ENCODE data around the gene ZBTB16.

The ZBTB16 gene

GRCh38 chr11:114228435-114229411, 169.2 kb downstream of the ZBTB16 start:
- TF ChIP-seq CTCF (IDR thresholded peaks at IDR 0.05; ENCODE audit: extremely low read depth, missing control alignments) = no peak
- DNase-seq (ENCODE audit: low spot score) = no peak

GRCh38 chr11:114230031-114230704, 170.7 kb downstream of the ZBTB16 start:
- TF ChIP-seq CTCF (IDR thresholded peaks at IDR 0.05; ENCODE audit: extremely low read depth, missing control alignments) = no peak
- DNase-seq (ENCODE audit: low spot score) = no peak

- no peak for DNase-seq (ENCODE audit: low spot score)
- no peak for TF ChIP-seq CTCF (IDR thresholded peaks at IDR 0.05; ENCODE audit: extremely low read depth, missing control alignments)
These were observed 173.0 kb downstream of the ZBTB16 start for GRCh38 chr11:114232400-114233059.

- TF ChIP-seq CTCF (IDR thresholded peaks at IDR 0.05; ENCODE audit: extremely low read depth, missing control alignments) = no peak
- no peak for DNase-seq (ENCODE audit: low spot score)
These were observed 174.2 kb downstream of the ZBTB16 start for GRCh38 chr11:114233755-114234154.

GRCh38 chr11:114236829-114237228, 177.3 kb downstream of the ZBTB16 start:
- no peak for TF ChIP-seq CTCF (IDR thresholded peaks at IDR 0.05; ENCODE audit: extremely low read depth, missing control alignments)
- no peak for DNase-seq (ENCODE audit: low spot score)

- DNase-seq (ENCODE audit: low spot score) = no peak
- TF ChIP-seq CTCF (IDR thresholded peaks at IDR 0.05; ENCODE audit: extremely low read depth, missing control alignments) = no peak
These were observed 178.1 kb downstream of the ZBTB16 start for GRCh38 chr11:114237321-114238280.
